C4-2B (cell line): ENCODE results near the gene HDAC4.

Experiments
- CTCF ChIP-seq: fragments of 450-650 bp; conservative IDR thresholded peaks from 2 replicates; pipeline ENCODE4 v1.5.1; 2017; ENCODE audit warnings: mild to moderate bottlenecking
- ZFX ChIP-seq: fragments of 450-650 bp; IDR thresholded peaks from 2 replicates; pipeline ENCODE4 v1.6.1; 2017

- TF ChIP-seq CTCF = no peak
- TF ChIP-seq ZFX = no peak
Observed at GRCh38 chr2:239136203-239136602, 264.6 kb downstream of the HDAC4 start.
